Tibial nerve (tissue), 4 donors: Measurements from ENCODE around the gene CYP2A7. TPM values are rescaled to one million over a fixed set of nuclear protein-coding genes. Genes with fewer than 3 reads are reported as not detected.
"Not testable (repeated sequence)": the region's sequence is repeated elsewhere in the genome, so short reads cannot be mapped to it uniquely, and the experiment has no call there.

Experiments used
- DNase-seq, 2 donors: peaks; one replicate each; pipeline ENCODE4 v3.0.0-alpha.2; 2019; ENCODE audit warnings: low spot score in 2 of 2
- H3K27ac ChIP-seq, 4 donors: fragments of 200-600 bp; sonication (generic) in 3 of 4; one replicate each; pipeline ENCODE4 v1.5.1; 2017 to 2019; ENCODE audit warnings: mild to moderate bottlenecking in 1 of 4
- H3K27me3 ChIP-seq, 2 donors: fragments of 200-600 bp; sonication (generic) in 1 of 2; one replicate each; pipeline versions ENCODE4 v1.5.1 to v1.6.0; 2017 to 2019
- H3K36me3 ChIP-seq, 3 donors: fragments of 200-600 bp; sonication (generic); one replicate each; pipeline ENCODE4 v1.5.1; 2018 to 2019
- H3K4me1 ChIP-seq, 4 donors: fragments of 200-600 bp; sonication (generic) in 3 of 4; one replicate each; pipeline ENCODE4 v1.5.1; 2017 to 2019
- H3K4me3 ChIP-seq, 4 donors: fragments of 200-600 bp; sonication (generic) in 3 of 4; one replicate each; pipeline ENCODE4 v1.5.1; 2017 to 2019; ENCODE audit warnings: mild to moderate bottlenecking in 1 of 4, moderate library complexity in 1 of 4
- H3K9me3 ChIP-seq, 4 donors: fragments of 200-600 bp; sonication (generic) in 3 of 4; one replicate each; pipeline ENCODE4 v1.5.1; 2017 to 2019
- CTCF ChIP-seq, 5 experiments: fragments of 200-600 bp in 3 of 5; fragments of 450-650 bp in 2 of 5; sonication (generic) in 3 of 5; IDR thresholded peaks; one replicate each; pipeline ENCODE4 v1.5.1; 2016 to 2019; ENCODE audit warnings: antibody characterized with exemption in 5 of 5, mild to moderate bottlenecking in 3 of 5, moderate library complexity in 2 of 5
- EP300 ChIP-seq, 2 donors: sonication (generic); formaldehyde crosslinking; IDR thresholded peaks; one replicate each; pipeline ENCODE4 v1.6.1; 2017; ENCODE audit warnings: antibody characterized with exemption in 2 of 2, mild to moderate bottlenecking in 1 of 2
- POLR2A ChIP-seq, 2 donors: fragments of 450-650 bp; IDR thresholded peaks; one replicate each; pipeline ENCODE4 v1.6.1; 2017; ENCODE audit warnings: antibody characterized with exemption in 2 of 2, mild to moderate bottlenecking in 2 of 2, moderate library complexity in 2 of 2
- WGBS, 2 donors: methylation state at CpG; one replicate each; pipeline ENCODE4 v1.1.5; 2018; 5-methylcytosine and 5-hydroxymethylcytosine counted together
- total RNA-seq, 4 donors: library from RNA; depleted of rRNA; stranded (reverse); fragments of >200 nt; gene quantifications; one replicate each; pipeline ENCODE4 v1.1.0, GENCODE V29; 2016

Gene CYP2A7
- total RNA-seq, 4 donors from 2014 or later: not detected

DNA sequence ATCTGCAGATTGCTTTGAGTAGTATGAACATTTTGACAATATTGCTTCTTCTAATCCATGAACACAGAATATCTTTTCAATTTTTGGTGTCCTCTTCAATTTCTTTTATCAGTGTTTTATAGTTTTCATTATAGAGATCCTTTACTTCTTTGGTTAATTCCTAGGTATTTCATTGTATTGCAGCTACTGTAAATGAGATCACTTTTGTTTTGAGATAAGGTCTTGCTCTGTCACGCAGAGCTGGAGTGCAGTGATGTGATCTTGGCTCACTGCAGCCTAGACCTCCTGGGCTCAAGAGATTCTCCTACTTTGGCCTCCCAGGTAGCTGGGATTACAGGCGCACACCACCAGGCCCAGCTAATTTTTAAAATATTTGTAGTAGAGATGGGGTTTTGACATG, 9.8 kb downstream of the CYP2A7 start:
- no peak for DNase-seq
- Histone ChIP-seq H3K9me3 (peaks cover 0 to 5% (median 0%) of the 10 kb centered on the region in 4 donors), H3K4me3 (no peak overlapping the region), H3K27ac (no peak overlapping the region), H3K4me1 (no peaks in the 10 kb centered on the region), H3K36me3 (no peaks in the 10 kb centered on the region), H3K27me3 (no peaks in the 10 kb centered on the region)
- WGBS, 2 donors: 70 to 83% methylated on average over 2 of the region's 2 CpGs
- no peak for TF ChIP-seq EP300 (IDR thresholded peaks at IDR 0.05)
- no peak for TF ChIP-seq POLR2A (IDR thresholded peaks at IDR 0.05)
- TF ChIP-seq CTCF (IDR thresholded peaks at IDR 0.05): no peak

DNA sequence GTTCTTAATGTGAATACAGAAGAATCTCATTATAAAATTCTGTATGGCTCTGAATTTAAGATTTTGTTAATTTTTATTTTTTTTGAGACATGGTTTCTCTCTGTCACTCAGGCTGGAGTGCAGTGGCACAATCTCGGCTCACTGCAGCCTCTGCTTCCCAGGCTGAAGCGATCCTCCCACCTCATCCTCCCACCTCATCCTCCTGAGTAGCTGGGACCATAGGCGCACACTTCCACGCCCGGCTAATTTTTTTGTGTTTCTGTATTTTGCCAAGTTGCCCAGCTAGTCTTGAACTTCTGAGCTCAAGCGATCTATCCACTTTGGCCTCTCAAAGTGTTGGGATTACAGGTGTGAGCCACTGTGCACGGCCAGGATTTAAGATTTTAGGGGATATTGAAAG, 14.3 kb downstream of the CYP2A7 start:
- H3K4me1 ChIP-seq: no peaks in the 10 kb centered on the region
- no peaks in the 10 kb centered on the region for H3K36me3 ChIP-seq
- WGBS, 2 donors: 80 to 86% methylated on average over 7 of the region's 7 CpGs
- DNase-seq: no peak
- no peaks in the 10 kb centered on the region for H3K27me3 ChIP-seq
- H3K4me3 ChIP-seq: no peak overlapping the region
- TF ChIP-seq CTCF (IDR thresholded peaks at IDR 0.05) (no peak), POLR2A (IDR thresholded peaks at IDR 0.05) (no peak), EP300 (IDR thresholded peaks at IDR 0.05) (no peak)
- H3K9me3 ChIP-seq: no peaks in the 10 kb centered on the region
- no peak overlapping the region for H3K27ac ChIP-seq

GRCh38 chr19:40864739-40865496, 17.1 kb downstream of the CYP2A7 start:
- DNase-seq, H3K36me3 ChIP-seq, H3K27me3 ChIP-seq, H3K4me1 ChIP-seq, H3K9me3 ChIP-seq, H3K4me3 ChIP-seq, H3K27ac ChIP-seq: not testable (repeated sequence)
- WGBS, 2 donors: 46 to 49% methylated on average over 9 of the region's 9 CpGs

DNA sequence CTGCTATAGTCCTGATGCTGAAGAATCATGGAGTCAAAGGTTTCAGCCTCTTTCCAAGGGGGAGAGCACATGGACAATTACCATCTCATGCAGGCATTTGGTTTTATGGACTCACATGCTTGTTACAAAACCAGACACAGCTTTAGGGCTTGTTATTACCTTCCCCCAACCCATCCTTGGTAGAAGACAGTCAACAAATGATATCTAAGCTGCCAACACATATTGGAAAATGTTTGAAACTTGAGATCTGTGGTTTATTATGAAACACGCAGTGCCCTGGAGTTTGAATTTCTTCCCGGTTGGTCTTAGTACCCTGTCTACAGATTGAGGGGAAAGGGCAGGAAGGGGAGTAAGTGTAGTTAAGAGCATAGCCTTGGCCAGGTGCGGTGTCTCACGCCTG, 19.2 kb downstream of the CYP2A7 start:
- no peak for DNase-seq
- Histone ChIP-seq H3K27me3 (no peaks in the 10 kb centered on the region), H3K36me3 (no peaks in the 10 kb centered on the region), H3K9me3 (no peaks in the 10 kb centered on the region), H3K27ac (no peak overlapping the region), H3K4me1 (no peaks in the 10 kb centered on the region), H3K4me3 (no peak overlapping the region)
- TF ChIP-seq POLR2A (IDR thresholded peaks at IDR 0.05): no peak
- TF ChIP-seq EP300 (IDR thresholded peaks at IDR 0.05): no peak
- no peak for TF ChIP-seq CTCF (IDR thresholded peaks at IDR 0.05)
- 65 to 79% methylated on average over 4 of the region's 4 CpGs for WGBS, 2 donors

- WGBS, 2 donors: 78 to 92% methylated on average over 3 of the region's 3 CpGs
- Histone ChIP-seq H3K9me3 (no peaks in the 10 kb centered on the region), H3K27ac (no peak overlapping the region), H3K4me1 (no peaks in the 10 kb centered on the region), H3K4me3 (no peak overlapping the region), H3K27me3 (no peaks in the 10 kb centered on the region), H3K36me3 (no peaks in the 10 kb centered on the region)
- no peak for DNase-seq
- TF ChIP-seq POLR2A (IDR thresholded peaks at IDR 0.05) (no peak), CTCF (IDR thresholded peaks at IDR 0.05) (no peak), EP300 (IDR thresholded peaks at IDR 0.05) (no peak)
Measured at GRCh38 chr19:40862333-40862732, 19.7 kb downstream of the CYP2A7 start.
